Mammary epithelial cell (primary cell): ENCODE results near the gene FOXM1.

Experiments
- EZH2 ChIP-seq: IDR thresholded peaks from 2 replicates; pipeline ENCODE4 v1.6.1; 2012; ENCODE audit warnings: low read length, inconsistent platforms, borderline replicate concordance
- TF ChIP-seq, protein P1 (sequence below), 2 donors: IDR thresholded peaks in 1 of 2; conservative IDR thresholded peaks in 1 of 2; 2 replicates each; pipeline ENCODE4 v1.5.1; 2011 to 2012; ENCODE audit warnings: inconsistent platforms in 2 of 2, low read length in 2 of 2, mild to moderate bottlenecking in 2 of 2, control low read depth in 1 of 2, low read depth in 1 of 2; ENCODE audit not compliant: insufficient read depth in 1 of 2; ENCODE audit errors: extremely low read depth in 1 of 2

GRCh38 chr12:2823483-2823882 lies 53.5 kb downstream of the FOXM1 start:
- TF ChIP-seq, protein P1, sequence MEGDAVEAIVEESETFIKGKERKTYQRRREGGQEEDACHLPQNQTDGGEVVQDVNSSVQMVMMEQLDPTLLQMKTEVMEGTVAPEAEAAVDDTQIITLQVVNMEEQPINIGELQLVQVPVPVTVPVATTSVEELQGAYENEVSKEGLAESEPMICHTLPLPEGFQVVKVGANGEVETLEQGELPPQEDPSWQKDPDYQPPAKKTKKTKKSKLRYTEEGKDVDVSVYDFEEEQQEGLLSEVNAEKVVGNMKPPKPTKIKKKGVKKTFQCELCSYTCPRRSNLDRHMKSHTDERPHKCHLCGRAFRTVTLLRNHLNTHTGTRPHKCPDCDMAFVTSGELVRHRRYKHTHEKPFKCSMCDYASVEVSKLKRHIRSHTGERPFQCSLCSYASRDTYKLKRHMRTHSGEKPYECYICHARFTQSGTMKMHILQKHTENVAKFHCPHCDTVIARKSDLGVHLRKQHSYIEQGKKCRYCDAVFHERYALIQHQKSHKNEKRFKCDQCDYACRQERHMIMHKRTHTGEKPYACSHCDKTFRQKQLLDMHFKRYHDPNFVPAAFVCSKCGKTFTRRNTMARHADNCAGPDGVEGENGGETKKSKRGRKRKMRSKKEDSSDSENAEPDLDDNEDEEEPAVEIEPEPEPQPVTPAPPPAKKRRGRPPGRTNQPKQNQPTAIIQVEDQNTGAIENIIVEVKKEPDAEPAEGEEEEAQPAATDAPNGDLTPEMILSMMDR (conservative IDR thresholded peaks at IDR 0.05 in 1 of 2, IDR thresholded peaks at IDR 0.05 in 1 of 2; ENCODE audit: extremely low read depth in 1 of 2, insufficient read depth in 1 of 2, low read depth in 1 of 2, low read length in 2 of 2): no peak
- no peak for TF ChIP-seq EZH2
